Endothelial cell of umbilical vein (primary cell): Measurements from ENCODE around the gene PCSK9. TPM values are rescaled to one million over a fixed set of nuclear protein-coding genes. Genes with fewer than 3 reads are reported as not detected.

Experiments used
- BruUV-seq: library from RNA; stranded (reverse); fragments of 400-500 nt; replicated peaks from 2 replicates; lab custom pipeline; 2021; lab: Mats Ljungman, UMichigan
- CTCF ChIA-PET: fragments of 300-600, 350-600 bp; sonication (Branson Sonifier 250); formaldehyde crosslinking; loops from one replicate; lab custom pipeline; 2021; ENCODE audit warnings: antibody characterized with exemption, inconsistent platforms; lab: Charles Lee
- POLR2A ChIA-PET: fragments of 300-600, 350-600 bp; sonication (Branson Sonifier 250); formaldehyde crosslinking; loops from one replicate; lab custom pipeline; 2021; ENCODE audit warnings: antibody characterized with exemption, inconsistent platforms; lab: Charles Lee
- DNase-seq: peaks from one replicate; pipeline ENCODE4 v3.0.0-alpha.2; 2011; ENCODE audit warnings: low read depth, low spot score
- FAIRE-seq: peaks from 2 replicates; lab custom pipeline; 2011; peaks lifted over from hg19 to GRCh38; lab: Jason Lieb, UNC
- H2AFZ ChIP-seq: 2 replicates; pipeline ENCODE4 v1.6.0; 2012; ENCODE audit warnings: low read depth, low read length, control low read depth, inconsistent platforms
- H3K27ac ChIP-seq: 2 replicates; pipeline ENCODE4 v1.5.1; 2011; ENCODE audit warnings: low read depth, mild to moderate bottlenecking, control low read depth, low read length, moderate library complexity; ENCODE audit not compliant: insufficient read depth
- H3K27me3 ChIP-seq, 2 experiments: 2 replicates each; pipeline versions ENCODE4 v1.6.0 to v1.6.1; 2011; ENCODE audit warnings: low read length in 2 of 2, mixed read lengths in 1 of 2; ENCODE audit not compliant: control insufficient read depth in 2 of 2, insufficient read depth in 2 of 2
- H3K36me3 ChIP-seq, 2 experiments: 2 replicates in 1 of 2; 3 replicates in 1 of 2; pipeline ENCODE4 v1.5.1; 2011; ENCODE audit warnings: low read length in 2 of 2, mild to moderate bottlenecking in 1 of 2, moderate library complexity in 1 of 2; ENCODE audit not compliant: control insufficient read depth in 2 of 2, insufficient read depth in 2 of 2; ENCODE audit errors: extremely low read depth in 1 of 2
- H3K4me1 ChIP-seq: 3 replicates; pipeline ENCODE4 v1.5.1; 2011; ENCODE audit warnings: mild to moderate bottlenecking, low read length; ENCODE audit not compliant: control insufficient read depth, insufficient read depth; ENCODE audit errors: extremely low read depth
- H3K4me2 ChIP-seq: 2 replicates; pipeline ENCODE4 v1.6.1; 2011; ENCODE audit warnings: low read length, control low read depth, mixed read lengths; ENCODE audit not compliant: insufficient read depth
- H3K4me3 ChIP-seq, 3 experiments: fragments of 200-600 bp in 1 of 3; sonication (generic), shearing (Covaris generic) in 1 of 3; replicated peaks in 1 of 3; 2 replicates each; pipeline ENCODE4 v1.5.1; 2011 to 2016; ENCODE audit warnings: control low read depth in 3 of 3, low read length in 3 of 3, mild to moderate bottlenecking in 2 of 3, inconsistent platforms in 1 of 3, low read depth in 1 of 3, moderate library complexity in 1 of 3; ENCODE audit not compliant: insufficient read depth in 1 of 3
- H3K79me2 ChIP-seq: 2 replicates; pipeline ENCODE4 v1.6.0; 2012; ENCODE audit warnings: low read length, inconsistent platforms; ENCODE audit not compliant: control insufficient read depth, insufficient read depth
- H3K9ac ChIP-seq: replicated peaks from 2 replicates; pipeline ENCODE3; 2011; ENCODE audit warnings: low read length, control low read depth; ENCODE audit not compliant: insufficient read depth; ENCODE audit errors: extremely low read depth
- H3K9me1 ChIP-seq: replicated peaks from 3 replicates; pipeline ENCODE4 v1.6.0; 2011; ENCODE audit warnings: mild to moderate bottlenecking, low read length; ENCODE audit not compliant: control insufficient read depth, insufficient read depth; ENCODE audit errors: extremely low read depth
- H3K9me3 ChIP-seq: replicated peaks from 2 replicates; pipeline ENCODE4 v1.5.1; 2012; ENCODE audit warnings: low read length, inconsistent platforms; ENCODE audit not compliant: control insufficient read depth, insufficient read depth
- H4K20me1 ChIP-seq: replicated peaks from 2 replicates; pipeline ENCODE3; 2011; ENCODE audit warnings: mild to moderate bottlenecking, low read length; ENCODE audit not compliant: control insufficient read depth, insufficient read depth; ENCODE audit errors: extremely low read depth
- EZH2 ChIP-seq: IDR thresholded peaks from 2 replicates; pipeline ENCODE4 v1.6.1; 2012; ENCODE audit warnings: borderline replicate concordance, low read depth, mild to moderate bottlenecking, moderate library complexity, low read length, inconsistent platforms; ENCODE audit not compliant: severe bottlenecking
- FOS ChIP-seq: IDR thresholded peaks from 2 replicates; pipeline ENCODE4 v1.6.1; 2011; ENCODE audit warnings: mild to moderate bottlenecking, low read length, moderate library complexity, borderline replicate concordance; ENCODE audit not compliant: insufficient read depth
- GATA2 ChIP-seq: IDR thresholded peaks from 2 replicates; pipeline ENCODE4 v1.7.0; 2011; ENCODE audit warnings: low read depth, mild to moderate bottlenecking, moderate library complexity, mixed read lengths, low read length; ENCODE audit not compliant: insufficient read length, insufficient read depth
- JUN ChIP-seq: IDR thresholded peaks from 2 replicates; pipeline ENCODE4 v1.6.1; 2011; ENCODE audit warnings: borderline replicate concordance, low read depth; ENCODE audit not compliant: insufficient read length, insufficient read depth
- MYC ChIP-seq: IDR thresholded peaks from one replicate; pipeline ENCODE4 v1.6.1; 2011; ENCODE audit warnings: mild to moderate bottlenecking, low read depth, low read length
- POLR2A ChIP-seq: IDR thresholded peaks from 2 replicates; pipeline ENCODE4 v1.6.1; 2012; ENCODE audit warnings: low read depth, mild to moderate bottlenecking, control low read depth, low read length
- POLR2AphosphoS5 ChIP-seq: IDR thresholded peaks from 2 replicates; pipeline ENCODE4 v1.6.1; 2012; ENCODE audit warnings: low read depth, mild to moderate bottlenecking, control low read depth, low read length, moderate library complexity; ENCODE audit not compliant: insufficient read depth
- dilution Hi-C: fragments of 300-500 bp; cut with MboI; formaldehyde crosslinking; loops from one replicate; pipeline ENCODE4 v1.15.0; 2019; ENCODE audit warnings: low sequenced_read_pairs; ENCODE audit not compliant: extremely low pct_ligation_motif_present
- intact Hi-C: fragments of 100-400 bp; cut with micrococcal nuclease; formaldehyde crosslinking; loops from one replicate; pipeline ENCODE4 v1.10.0; 2022
- polyA plus RNA-seq, 4 experiments: library from polyadenylated mRNA; depleted of rRNA in 3 of 4; stranded (reverse) in 3 of 4; unstranded in 1 of 4; fragments of >200 nt; gene quantifications; 2 replicates each; pipeline versions ENCODE4 v1.2.1 to v1.2.3, GENCODE V29; 2011 to 2012; ENCODE audit warnings: missing spikeins in 1 of 4
- total RNA-seq: library from RNA; stranded (reverse); gene quantifications from 2 replicates; pipeline ENCODE4 v1.2.3, GENCODE V29; 2021
- TF ChIP-seq, protein P1 (sequence below): IDR thresholded peaks from 2 replicates; pipeline ENCODE4 v1.6.1; 2011; ENCODE audit not compliant: insufficient read depth, insufficient read length
- TF ChIP-seq, protein P2 (sequence below), 2 donors: IDR thresholded peaks; 1 replicate in 1 of 2; 2 replicates in 1 of 2; pipeline ENCODE4 v1.5.1; 2011; ENCODE audit warnings: low read length in 2 of 2, mild to moderate bottlenecking in 2 of 2, moderate library complexity in 2 of 2, control low read depth in 1 of 2, inconsistent platforms in 1 of 2, low read depth in 1 of 2; ENCODE audit not compliant: insufficient read depth in 1 of 2; ENCODE audit errors: extremely low read depth in 1 of 2

Gene PCSK9
- total and polyA plus RNA-seq, 2 donors (not counting 3 experiments of a cell fraction or from before 2014, with no cell fraction given): 0.17 to 0.35 TPM

DNA sequence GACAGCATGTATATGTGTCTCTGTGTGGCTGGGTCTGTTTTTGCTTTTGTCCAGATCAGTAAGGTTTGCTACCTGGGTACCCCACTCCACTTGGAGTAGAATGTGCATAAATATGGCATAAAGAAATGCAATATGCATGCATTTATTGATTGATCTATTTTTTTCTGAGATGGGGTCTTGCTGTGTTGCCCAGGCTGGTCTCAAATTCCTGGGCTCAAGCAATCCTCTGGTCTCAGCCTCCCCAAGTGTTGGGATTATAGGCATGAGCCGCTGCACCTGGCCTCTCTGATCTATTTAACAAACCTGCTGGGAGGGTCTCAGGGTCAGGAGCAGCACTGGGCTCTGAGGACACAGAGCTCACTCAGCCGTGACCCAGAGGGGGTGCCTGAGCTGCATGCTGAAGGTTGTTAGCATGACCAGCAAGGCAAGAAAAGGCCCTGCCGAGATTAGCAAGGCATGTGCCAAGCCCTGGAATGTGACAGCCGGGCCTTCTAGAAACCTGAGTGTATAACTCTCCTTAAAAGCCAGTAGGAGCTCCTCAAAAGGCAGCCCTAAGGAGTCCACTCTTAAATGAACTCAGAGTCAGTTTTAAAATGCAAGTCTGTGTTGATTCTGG is 22.5 kb downstream of the PCSK9 start:
- H2AFZ ChIP-seq: no peak overlapping the region
- no peaks in the 10 kb centered on the region for H3K9me3 ChIP-seq
- DNase-seq: no peak
- dilution Hi-C loops (no loop called here), intact Hi-C loops (no loop called here)
- H3K27ac ChIP-seq: no peak overlapping the region
- H3K9me1 ChIP-seq: no peaks in the 10 kb centered on the region
- H3K9ac ChIP-seq: no peak overlapping the region
- no peaks in the 10 kb centered on the region for H3K79me2 ChIP-seq
- BruUV-seq: no TSS peak
- H3K36me3 ChIP-seq: peaks cover 0 to 2% of the 10 kb centered on the region in 2 experiments
- H3K27me3 ChIP-seq: no peaks in the 10 kb centered on the region
- no peak overlapping the region for H3K4me2 ChIP-seq
- ChIA-PET POLR2A (no interaction called here), CTCF (no interaction called here)
- no peak for FAIRE-seq
- no peaks in the 10 kb centered on the region for H3K4me1 ChIP-seq
- no peaks in the 10 kb centered on the region for H4K20me1 ChIP-seq
- no peak overlapping the region for H3K4me3 ChIP-seq
- no peak for TF ChIP-seq FOS

DNA sequence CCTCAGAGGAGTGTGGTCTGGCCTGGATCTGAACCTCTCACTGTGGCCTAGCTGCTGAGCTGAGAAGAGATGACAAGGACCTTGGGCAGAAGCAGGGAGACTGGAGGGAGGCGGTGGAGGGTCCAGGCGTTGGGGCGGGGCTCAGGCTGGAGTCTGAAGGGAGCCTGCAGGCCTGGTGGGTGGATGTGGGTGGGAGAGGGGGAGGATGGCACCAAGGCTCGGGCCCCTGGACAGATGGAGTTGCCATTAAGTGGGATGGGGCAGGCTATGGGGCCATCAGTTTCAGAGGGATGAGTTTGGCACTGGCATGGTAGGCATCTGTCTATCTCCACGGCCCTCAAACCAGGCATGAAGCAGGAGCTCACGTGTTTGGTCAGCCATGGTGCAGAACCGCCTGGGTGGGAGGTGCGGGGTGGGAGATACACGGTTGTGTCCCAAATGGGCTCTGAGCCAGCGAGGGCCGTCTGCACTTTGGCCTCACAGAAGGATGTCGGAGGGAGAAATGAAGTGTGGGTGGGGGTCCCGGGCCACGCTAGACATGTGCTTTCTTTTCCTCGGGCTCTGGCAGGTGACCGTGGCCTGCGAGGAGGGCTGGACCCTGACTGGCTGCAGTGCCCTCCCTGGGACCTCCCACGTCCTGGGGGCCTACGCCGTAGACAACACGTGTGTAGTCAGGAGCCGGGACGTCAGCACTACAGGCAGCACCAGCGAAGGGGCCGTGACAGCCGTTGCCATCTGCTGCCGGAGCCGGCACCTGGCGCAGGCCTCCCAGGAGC is 23.6 kb downstream of the PCSK9 start:
- BruUV-seq: no TSS peak
- H3K9me1 ChIP-seq: no peaks in the 10 kb centered on the region
- H3K4me3 ChIP-seq: no peak overlapping the region
- TF ChIP-seq FOS (no peak), POLR2A (no peak), EZH2 (no peak), MYC (no peak), JUN (no peak), GATA2 (no peak), POLR2AphosphoS5 (no peak)
- TF ChIP-seq, protein P1, sequence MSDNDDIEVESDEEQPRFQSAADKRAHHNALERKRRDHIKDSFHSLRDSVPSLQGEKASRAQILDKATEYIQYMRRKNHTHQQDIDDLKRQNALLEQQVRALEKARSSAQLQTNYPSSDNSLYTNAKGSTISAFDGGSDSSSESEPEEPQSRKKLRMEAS: no peak
- TF ChIP-seq, protein P2, sequence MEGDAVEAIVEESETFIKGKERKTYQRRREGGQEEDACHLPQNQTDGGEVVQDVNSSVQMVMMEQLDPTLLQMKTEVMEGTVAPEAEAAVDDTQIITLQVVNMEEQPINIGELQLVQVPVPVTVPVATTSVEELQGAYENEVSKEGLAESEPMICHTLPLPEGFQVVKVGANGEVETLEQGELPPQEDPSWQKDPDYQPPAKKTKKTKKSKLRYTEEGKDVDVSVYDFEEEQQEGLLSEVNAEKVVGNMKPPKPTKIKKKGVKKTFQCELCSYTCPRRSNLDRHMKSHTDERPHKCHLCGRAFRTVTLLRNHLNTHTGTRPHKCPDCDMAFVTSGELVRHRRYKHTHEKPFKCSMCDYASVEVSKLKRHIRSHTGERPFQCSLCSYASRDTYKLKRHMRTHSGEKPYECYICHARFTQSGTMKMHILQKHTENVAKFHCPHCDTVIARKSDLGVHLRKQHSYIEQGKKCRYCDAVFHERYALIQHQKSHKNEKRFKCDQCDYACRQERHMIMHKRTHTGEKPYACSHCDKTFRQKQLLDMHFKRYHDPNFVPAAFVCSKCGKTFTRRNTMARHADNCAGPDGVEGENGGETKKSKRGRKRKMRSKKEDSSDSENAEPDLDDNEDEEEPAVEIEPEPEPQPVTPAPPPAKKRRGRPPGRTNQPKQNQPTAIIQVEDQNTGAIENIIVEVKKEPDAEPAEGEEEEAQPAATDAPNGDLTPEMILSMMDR (IDR thresholded peaks at IDR 0.05; ENCODE audit: extremely low read depth in 1 of 2, insufficient read depth in 1 of 2, low read depth in 1 of 2, low read length in 2 of 2): no peak
- H3K79me2 ChIP-seq: no peaks in the 10 kb centered on the region
- H3K9ac ChIP-seq: no peak overlapping the region
- H3K36me3 ChIP-seq: peaks cover 0 to 6% of the 10 kb centered on the region in 2 experiments
- FAIRE-seq (no peak), DNase-seq (no peak)
- intact Hi-C loops (no loop called here), dilution Hi-C loops (no loop called here)
- no peaks in the 10 kb centered on the region for H3K27me3 ChIP-seq
- no peak overlapping the region for H2AFZ ChIP-seq
- no peaks in the 10 kb centered on the region for H3K4me1 ChIP-seq
- H3K4me2 ChIP-seq: no peak overlapping the region
- H4K20me1 ChIP-seq: no peaks in the 10 kb centered on the region
- ChIA-PET POLR2A (no interaction called here), CTCF (no interaction called here)
- H3K9me3 ChIP-seq: no peaks in the 10 kb centered on the region
- H3K27ac ChIP-seq: no peak overlapping the region
